BE2C (cell line): ENCODE results near the gene DOCK2.

Experiments used
- DNase-seq: peaks from one replicate; pipeline ENCODE4 v3.0.0-alpha.2; 2020
- H3K27me3 ChIP-seq: fragments of 250-450 bp; sonication (Bioruptor Pico); 2 replicates; pipeline ENCODE4 v1.5.1; 2020; ENCODE audit warnings: mild to moderate bottlenecking
- H3K36me3 ChIP-seq: fragments of 250-450 bp; sonication (Bioruptor Pico); 2 replicates; pipeline ENCODE4 v1.5.1; 2020; ENCODE audit warnings: mild to moderate bottlenecking
- H3K4me1 ChIP-seq: fragments of 250-450 bp; sonication (Bioruptor Pico); 2 replicates; pipeline ENCODE4 v1.5.1; 2020
- H3K4me3 ChIP-seq: 2 replicates; pipeline ENCODE4 v1.5.1; 2011; ENCODE audit warnings: low read depth, low read length
- H3K9me3 ChIP-seq: fragments of 250-450 bp; sonication (Bioruptor Pico); 2 replicates; pipeline ENCODE4 v1.5.1; 2020
- TF ChIP-seq, protein P1 (sequence below): IDR thresholded peaks from 2 replicates; pipeline ENCODE4 v1.5.1; 2012; ENCODE audit warnings: mild to moderate bottlenecking, low read depth, low read length

Gene DOCK2

DNA sequence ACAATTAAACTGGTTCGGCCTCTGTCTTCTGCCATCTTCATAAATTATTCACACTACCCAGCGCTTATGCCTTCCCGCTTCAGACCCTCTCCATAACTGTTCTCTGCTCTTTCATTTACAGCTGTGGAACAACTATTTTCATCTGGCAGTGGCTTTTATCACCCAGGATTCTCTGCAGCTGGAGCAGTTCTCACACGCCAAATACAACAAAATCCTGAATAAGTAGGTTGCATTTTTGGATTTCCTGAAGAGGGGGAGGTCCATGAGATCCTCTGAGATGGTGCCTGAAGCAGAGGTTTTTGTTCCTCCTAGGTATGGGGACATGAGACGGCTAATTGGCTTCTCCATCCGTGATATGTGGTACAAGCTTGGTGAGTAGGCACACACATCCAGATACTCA lies 371.3 kb downstream of the DOCK2 start:
- Histone ChIP-seq H3K4me3 (no peak overlapping the region), H3K4me1 (no peaks in the 10 kb centered on the region), H3K9me3 (no peaks in the 10 kb centered on the region), H3K36me3 (no peaks in the 10 kb centered on the region), H3K27me3 (no peaks in the 10 kb centered on the region)
- DNase-seq = no peak
- TF ChIP-seq, protein P1, sequence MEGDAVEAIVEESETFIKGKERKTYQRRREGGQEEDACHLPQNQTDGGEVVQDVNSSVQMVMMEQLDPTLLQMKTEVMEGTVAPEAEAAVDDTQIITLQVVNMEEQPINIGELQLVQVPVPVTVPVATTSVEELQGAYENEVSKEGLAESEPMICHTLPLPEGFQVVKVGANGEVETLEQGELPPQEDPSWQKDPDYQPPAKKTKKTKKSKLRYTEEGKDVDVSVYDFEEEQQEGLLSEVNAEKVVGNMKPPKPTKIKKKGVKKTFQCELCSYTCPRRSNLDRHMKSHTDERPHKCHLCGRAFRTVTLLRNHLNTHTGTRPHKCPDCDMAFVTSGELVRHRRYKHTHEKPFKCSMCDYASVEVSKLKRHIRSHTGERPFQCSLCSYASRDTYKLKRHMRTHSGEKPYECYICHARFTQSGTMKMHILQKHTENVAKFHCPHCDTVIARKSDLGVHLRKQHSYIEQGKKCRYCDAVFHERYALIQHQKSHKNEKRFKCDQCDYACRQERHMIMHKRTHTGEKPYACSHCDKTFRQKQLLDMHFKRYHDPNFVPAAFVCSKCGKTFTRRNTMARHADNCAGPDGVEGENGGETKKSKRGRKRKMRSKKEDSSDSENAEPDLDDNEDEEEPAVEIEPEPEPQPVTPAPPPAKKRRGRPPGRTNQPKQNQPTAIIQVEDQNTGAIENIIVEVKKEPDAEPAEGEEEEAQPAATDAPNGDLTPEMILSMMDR = no peak

DNA sequence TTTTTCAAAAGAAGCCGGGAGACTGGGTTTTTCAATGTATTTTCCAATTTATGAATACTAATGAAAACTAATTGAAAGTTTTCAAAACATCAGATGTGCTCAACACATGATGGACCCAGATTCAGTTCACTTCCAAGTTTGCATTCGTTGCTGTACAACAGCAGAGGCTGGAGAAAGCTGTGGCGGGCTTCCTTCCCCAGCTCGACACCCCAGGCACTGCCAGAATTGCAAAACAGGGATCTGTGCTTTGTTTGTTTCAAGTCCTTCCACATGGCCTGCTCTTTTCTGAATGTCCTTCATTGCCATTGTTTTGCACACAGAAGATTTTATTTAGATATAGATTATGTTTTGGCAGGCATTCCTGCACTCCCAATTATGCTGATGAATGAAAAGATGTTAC lies 373.5 kb downstream of the DOCK2 start:
- TF ChIP-seq, protein P1 = no peak
- DNase-seq = no peak

DNA sequence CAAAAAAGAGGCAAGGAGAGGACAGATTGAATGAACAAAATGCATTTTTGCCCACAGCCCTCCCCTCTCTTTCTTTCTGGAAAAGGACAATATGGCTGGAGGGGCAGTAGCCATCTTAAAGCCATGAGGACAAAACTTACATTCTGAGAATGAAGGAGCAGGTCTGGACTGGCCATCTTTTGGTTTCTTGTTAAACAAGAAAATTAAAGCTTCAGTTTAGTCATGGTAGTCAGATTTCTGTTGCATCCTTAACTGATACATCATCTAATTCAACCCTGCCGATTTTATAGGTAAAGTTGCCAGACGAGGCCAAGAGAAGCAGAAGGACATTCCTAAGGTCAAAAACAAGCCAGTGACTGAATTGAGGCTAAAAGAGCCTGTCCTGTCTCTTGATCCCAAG lies 374.7 kb downstream of the DOCK2 start:
- TF ChIP-seq, protein P1 = no peak
- Histone ChIP-seq H3K27me3 (no peaks in the 10 kb centered on the region), H3K4me3 (no peak overlapping the region), H3K4me1 (no peaks in the 10 kb centered on the region), H3K9me3 (no peaks in the 10 kb centered on the region), H3K36me3 (no peaks in the 10 kb centered on the region)
- DNase-seq = no peak

More for the DNA sequence above, 373.5 kb downstream of the DOCK2 start:
- H3K27me3 ChIP-seq = no peaks in the 10 kb centered on the region
- no peaks in the 10 kb centered on the region for H3K36me3 ChIP-seq
- no peak overlapping the region for H3K4me3 ChIP-seq
- H3K9me3 ChIP-seq = no peaks in the 10 kb centered on the region
- no peaks in the 10 kb centered on the region for H3K4me1 ChIP-seq

DNA sequence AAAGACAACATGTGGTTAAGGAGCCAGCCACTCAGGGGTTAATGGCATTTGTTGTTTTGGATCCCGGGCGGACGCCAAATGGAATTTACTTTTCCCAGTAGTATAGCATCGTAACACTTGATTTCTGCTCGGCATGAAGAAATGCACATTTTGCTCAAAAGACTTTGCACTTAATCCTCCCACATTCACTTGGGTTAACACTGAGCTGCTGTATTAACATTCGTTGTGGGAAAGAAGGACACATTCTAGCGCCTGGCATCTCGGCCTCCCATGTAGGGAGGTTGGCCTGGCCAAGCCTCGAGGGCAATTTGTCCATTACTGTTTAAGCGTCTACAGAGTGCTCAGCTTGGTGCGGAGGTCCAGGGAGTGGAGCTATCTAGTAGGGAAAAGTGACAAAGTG lies 375.5 kb downstream of the DOCK2 start:
- Histone ChIP-seq H3K27me3 (no peaks in the 10 kb centered on the region), H3K9me3 (no peaks in the 10 kb centered on the region), H3K4me1 (no peaks in the 10 kb centered on the region), H3K36me3 (no peaks in the 10 kb centered on the region), H3K4me3 (no peak overlapping the region)
- TF ChIP-seq, protein P1 = no peak
- no peak for DNase-seq

DNA sequence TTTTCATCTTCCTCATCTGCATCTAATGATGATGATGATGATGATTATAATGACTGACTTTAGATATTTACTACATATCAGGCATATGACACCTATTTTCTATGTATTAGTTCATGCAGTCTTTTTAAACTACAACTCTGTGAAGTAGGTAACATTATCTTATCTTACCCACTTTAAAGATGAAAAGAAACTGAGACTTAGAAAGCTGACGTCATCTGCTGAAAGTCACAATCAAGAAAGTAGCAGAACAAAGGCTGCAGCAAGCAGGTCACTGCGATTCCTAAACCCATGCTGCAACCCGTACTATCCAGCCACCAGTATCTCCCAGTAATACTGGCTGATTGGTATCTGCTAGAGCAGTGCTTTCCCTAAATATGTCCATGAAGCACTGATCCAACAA lies 383.3 kb downstream of the DOCK2 start:
- TF ChIP-seq, protein P1 = no peak
- no peaks in the 10 kb centered on the region for H3K4me1 ChIP-seq
- H3K36me3 ChIP-seq = no peaks in the 10 kb centered on the region
- DNase-seq = no peak
- H3K9me3 ChIP-seq = no peaks in the 10 kb centered on the region
- H3K27me3 ChIP-seq = peaks cover 16% of the 10 kb centered on the region
- H3K4me3 ChIP-seq = no peak overlapping the region

DNA sequence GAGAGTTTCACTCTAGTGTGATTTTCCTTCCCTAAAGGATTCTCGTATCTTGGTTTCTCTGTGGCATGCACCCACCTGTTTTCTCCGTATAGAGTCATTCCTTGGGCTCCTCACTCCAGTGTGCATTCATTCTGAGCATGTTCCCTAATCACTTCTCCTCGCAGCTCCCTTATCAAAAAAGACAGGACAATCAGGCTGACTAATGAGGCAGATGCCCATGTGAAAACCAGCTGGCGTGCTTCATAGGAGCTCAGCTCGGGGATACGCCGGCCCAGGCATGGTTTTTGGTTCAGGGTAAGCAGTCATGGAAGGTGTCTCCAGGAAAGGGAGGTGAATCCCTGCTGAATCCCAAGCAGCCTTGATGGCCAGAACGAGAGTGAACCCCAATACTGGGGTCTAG lies 384.4 kb downstream of the DOCK2 start:
- H3K4me1 ChIP-seq = no peaks in the 10 kb centered on the region
- no peaks in the 10 kb centered on the region for H3K36me3 ChIP-seq
- TF ChIP-seq, protein P1 = no peak
- H3K9me3 ChIP-seq = no peaks in the 10 kb centered on the region
- H3K4me3 ChIP-seq = no peak overlapping the region
- DNase-seq = no peak
- H3K27me3 ChIP-seq = peaks cover 16% of the 10 kb centered on the region
